Neural progenitor cell (in vitro differentiated cells): ENCODE measurements around the gene TDRD9.

Experiments used
- EZH2 ChIP-seq: fragments of 200-600 bp; sonication (generic); IDR thresholded peaks from 2 replicates; pipeline ENCODE4 v1.6.1; 2017; ENCODE audit warnings: antibody characterized with exemption, mild to moderate bottlenecking, moderate library complexity
- EZH2phosphoT487 ChIP-seq: fragments of 200-600 bp; sonication (generic); IDR thresholded peaks from 2 replicates; pipeline ENCODE4 v1.6.1; 2017; ENCODE audit warnings: antibody characterized with exemption
- TF ChIP-seq, protein P1 (sequence below): fragments of 200-600 bp; sonication (generic); IDR thresholded peaks from 2 replicates; pipeline ENCODE4 v1.5.1; 2017; ENCODE audit warnings: antibody characterized with exemption, mild to moderate bottlenecking

DNA sequence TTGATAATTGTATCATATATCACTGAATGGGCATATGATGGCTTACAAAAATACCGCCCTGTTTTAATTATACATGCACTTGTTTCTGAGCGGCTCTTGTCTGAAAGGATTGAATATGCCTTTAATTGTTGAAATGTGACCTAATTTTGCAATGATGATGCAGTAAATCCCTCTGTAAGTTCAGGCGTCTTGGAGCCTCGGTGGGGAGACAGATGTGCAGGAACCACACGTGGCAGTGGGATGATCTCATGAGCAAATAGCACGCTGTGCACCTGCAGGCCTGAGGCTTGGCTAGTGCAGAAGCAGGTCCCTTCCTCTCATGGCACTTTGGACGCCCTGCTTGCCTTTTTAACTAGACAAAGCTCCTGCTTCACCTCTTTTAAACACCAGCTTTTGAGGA lies 108.0 kb downstream of the TDRD9 start:
- TF ChIP-seq, protein P1, sequence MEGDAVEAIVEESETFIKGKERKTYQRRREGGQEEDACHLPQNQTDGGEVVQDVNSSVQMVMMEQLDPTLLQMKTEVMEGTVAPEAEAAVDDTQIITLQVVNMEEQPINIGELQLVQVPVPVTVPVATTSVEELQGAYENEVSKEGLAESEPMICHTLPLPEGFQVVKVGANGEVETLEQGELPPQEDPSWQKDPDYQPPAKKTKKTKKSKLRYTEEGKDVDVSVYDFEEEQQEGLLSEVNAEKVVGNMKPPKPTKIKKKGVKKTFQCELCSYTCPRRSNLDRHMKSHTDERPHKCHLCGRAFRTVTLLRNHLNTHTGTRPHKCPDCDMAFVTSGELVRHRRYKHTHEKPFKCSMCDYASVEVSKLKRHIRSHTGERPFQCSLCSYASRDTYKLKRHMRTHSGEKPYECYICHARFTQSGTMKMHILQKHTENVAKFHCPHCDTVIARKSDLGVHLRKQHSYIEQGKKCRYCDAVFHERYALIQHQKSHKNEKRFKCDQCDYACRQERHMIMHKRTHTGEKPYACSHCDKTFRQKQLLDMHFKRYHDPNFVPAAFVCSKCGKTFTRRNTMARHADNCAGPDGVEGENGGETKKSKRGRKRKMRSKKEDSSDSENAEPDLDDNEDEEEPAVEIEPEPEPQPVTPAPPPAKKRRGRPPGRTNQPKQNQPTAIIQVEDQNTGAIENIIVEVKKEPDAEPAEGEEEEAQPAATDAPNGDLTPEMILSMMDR, result no peak
- TF ChIP-seq EZH2 (no peak), EZH2phosphoT487 (no peak)
